Measurements from ENCODE around the gene ARHGAP1. TPM values are rescaled to one million over a fixed set of nuclear protein-coding genes. Genes with fewer than 3 reads are reported as not detected.

ARHGAP1 gene
- total and polyA plus RNA-seq, 2 of the 13 experiments (the other 11 are each of a cell fraction or from before 2014, with no cell fraction given), result 18.6 to 30.3 TPM

GRCh38 chr11:46664612-46665011, 35.8 kb downstream of the ARHGAP1 start (continued):
- TF ChIP-seq, protein P1, sequence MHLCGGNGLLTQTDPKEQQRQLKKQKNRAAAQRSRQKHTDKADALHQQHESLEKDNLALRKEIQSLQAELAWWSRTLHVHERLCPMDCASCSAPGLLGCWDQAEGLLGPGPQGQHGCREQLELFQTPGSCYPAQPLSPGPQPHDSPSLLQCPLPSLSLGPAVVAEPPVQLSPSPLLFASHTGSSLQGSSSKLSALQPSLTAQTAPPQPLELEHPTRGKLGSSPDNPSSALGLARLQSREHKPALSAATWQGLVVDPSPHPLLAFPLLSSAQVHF (CRISPR knock-in tag; IDR thresholded peaks at IDR 0.05), result no peak
- no peak for TF ChIP-seq SMARCC2 (IDR thresholded peaks at IDR 0.05)
- TF ChIP-seq ELF4 (CRISPR knock-in tag; IDR thresholded peaks at IDR 0.05; ENCODE audit: borderline replicate concordance), result no peak
- TF ChIP-seq, protein P2, sequence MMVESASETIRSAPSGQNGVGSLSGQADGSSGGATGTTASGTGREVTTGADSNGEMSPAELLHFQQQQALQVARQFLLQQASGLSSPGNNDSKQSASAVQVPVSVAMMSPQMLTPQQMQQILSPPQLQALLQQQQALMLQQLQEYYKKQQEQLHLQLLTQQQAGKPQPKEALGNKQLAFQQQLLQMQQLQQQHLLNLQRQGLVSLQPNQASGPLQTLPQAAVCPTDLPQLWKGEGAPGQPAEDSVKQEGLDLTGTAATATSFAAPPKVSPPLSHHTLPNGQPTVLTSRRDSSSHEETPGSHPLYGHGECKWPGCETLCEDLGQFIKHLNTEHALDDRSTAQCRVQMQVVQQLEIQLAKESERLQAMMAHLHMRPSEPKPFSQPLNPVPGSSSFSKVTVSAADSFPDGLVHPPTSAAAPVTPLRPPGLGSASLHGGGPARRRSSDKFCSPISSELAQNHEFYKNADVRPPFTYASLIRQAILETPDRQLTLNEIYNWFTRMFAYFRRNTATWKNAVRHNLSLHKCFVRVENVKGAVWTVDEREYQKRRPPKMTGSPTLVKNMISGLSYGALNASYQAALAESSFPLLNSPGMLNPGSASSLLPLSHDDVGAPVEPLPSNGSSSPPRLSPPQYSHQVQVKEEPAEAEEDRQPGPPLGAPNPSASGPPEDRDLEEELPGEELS (CRISPR knock-in tag; IDR thresholded peaks at IDR 0.05), result no peak

DNA sequence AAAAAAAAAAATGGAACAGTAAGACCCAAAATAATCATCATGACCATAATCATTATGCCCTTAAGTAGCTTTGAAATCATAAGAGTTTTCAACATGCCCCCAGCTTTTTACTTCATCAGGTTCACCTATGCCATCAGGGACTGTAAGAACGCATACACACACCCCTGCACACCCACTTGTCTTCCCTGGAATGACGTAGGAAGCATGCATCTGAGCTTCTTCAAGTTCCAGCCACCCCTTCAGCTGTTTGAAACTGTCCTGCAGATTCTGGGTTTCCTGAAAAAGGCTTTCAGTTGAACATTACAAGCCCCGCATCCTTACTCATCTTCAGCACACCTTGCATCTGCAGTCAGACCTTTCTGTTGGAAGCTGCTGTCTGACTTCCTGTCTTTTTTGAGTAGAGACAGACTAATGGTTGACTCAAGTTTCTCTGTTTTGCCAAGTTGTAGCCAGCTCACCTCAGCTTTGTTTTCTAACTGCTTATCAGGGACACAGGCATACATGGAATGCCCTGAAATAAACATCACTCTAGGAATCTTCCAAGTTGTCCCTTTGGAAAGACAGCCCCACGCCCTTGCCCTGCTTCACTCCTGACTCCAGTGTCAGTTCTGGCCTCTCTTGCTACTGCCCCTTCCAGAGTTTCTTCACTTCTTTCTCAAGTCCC, 37.0 kb downstream of the ARHGAP1 start:
- intact Hi-C loops (cut with micrococcal nuclease; ENCODE audit: unreplicated experiment), result no loop called here
- Histone ChIP-seq H3K4me2 (ENCODE audit: low read depth, low read length) (no peak overlapping the region), H3K36me3 (replicated peaks in 1 of 2; ENCODE audit: control insufficient read depth in 1 of 2, insufficient read depth in 2 of 2, low read length in 2 of 2) (peaks cover 37 to 88% of the 10 kb centered on the region in 2 experiments), H2AFZ (ENCODE audit: low read length) (no peak overlapping the region), H3K27me3 (ENCODE audit: control insufficient read depth in 1 of 2, insufficient read depth in 2 of 2, low read length in 2 of 2) (no peaks in the 10 kb centered on the region), H3K4me3 (replicated peaks in 1 of 3; ENCODE audit: insufficient read depth in 1 of 3, low read depth in 2 of 3, low read length in 3 of 3) (no peak overlapping the region), H3K27ac (ENCODE audit: extremely low read length, insufficient read depth, low read length) (no peak overlapping the region), H3K79me2 (ENCODE audit: insufficient read depth, low read length) (no peaks in the 10 kb centered on the region), H3K9me3 (ENCODE audit: low read length) (no peaks in the 10 kb centered on the region), H4K20me1 (ENCODE audit: insufficient read depth, low read length) (no peaks in the 10 kb centered on the region), H3K4me1 (ENCODE audit: insufficient read depth, low read length) (no peaks in the 10 kb centered on the region), H3K9ac (ENCODE audit: insufficient read depth, low read depth, low read length) (no peak overlapping the region)
- in situ Hi-C loops (cut with HindIII; ENCODE audit: extremely low pct_ligation_motif_present, low pct_unique_long_range_greater_than_20kb), result no loop called here
- ATAC-seq, result no peak
- POLR2A ChIA-PET, result no interaction called here
- FAIRE-seq, result no peak
- no peak for DNase-seq (ENCODE audit: low spot score)
- no TSS peak for BruUV-seq (replicated peaks)
- CTCF ChIA-PET (ENCODE audit: low intra/inter-chr PET ratio, low total read pairs), result no interaction called here
- 93% methylated on average over 4 of the region's 4 CpGs for WGBS (ENCODE audit: low lambda C conversion rate)
- TF ChIP-seq ZNF333 (CRISPR knock-in tag; IDR thresholded peaks at IDR 0.05; ENCODE audit: borderline replicate concordance), result no peak
- TF ChIP-seq RERE (CRISPR knock-in tag; IDR thresholded peaks at IDR 0.05; ENCODE audit: low read depth), result no peak
- no peak for TF ChIP-seq MBNL3 (CRISPR knock-in tag; conservative IDR thresholded peaks at IDR 0.05)
- TF ChIP-seq, protein P3, sequence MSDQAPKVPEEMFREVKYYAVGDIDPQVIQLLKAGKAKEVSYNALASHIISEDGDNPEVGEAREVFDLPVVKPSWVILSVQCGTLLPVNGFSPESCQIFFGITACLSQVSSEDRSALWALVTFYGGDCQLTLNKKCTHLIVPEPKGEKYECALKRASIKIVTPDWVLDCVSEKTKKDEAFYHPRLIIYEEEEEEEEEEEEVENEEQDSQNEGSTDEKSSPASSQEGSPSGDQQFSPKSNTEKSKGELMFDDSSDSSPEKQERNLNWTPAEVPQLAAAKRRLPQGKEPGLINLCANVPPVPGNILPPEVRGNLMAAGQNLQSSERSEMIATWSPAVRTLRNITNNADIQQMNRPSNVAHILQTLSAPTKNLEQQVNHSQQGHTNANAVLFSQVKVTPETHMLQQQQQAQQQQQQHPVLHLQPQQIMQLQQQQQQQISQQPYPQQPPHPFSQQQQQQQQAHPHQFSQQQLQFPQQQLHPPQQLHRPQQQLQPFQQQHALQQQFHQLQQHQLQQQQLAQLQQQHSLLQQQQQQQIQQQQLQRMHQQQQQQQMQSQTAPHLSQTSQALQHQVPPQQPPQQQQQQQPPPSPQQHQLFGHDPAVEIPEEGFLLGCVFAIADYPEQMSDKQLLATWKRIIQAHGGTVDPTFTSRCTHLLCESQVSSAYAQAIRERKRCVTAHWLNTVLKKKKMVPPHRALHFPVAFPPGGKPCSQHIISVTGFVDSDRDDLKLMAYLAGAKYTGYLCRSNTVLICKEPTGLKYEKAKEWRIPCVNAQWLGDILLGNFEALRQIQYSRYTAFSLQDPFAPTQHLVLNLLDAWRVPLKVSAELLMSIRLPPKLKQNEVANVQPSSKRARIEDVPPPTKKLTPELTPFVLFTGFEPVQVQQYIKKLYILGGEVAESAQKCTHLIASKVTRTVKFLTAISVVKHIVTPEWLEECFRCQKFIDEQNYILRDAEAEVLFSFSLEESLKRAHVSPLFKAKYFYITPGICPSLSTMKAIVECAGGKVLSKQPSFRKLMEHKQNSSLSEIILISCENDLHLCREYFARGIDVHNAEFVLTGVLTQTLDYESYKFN (CRISPR knock-in tag; conservative IDR thresholded peaks at IDR 0.05), result no peak
- TF ChIP-seq ATF5 (CRISPR knock-in tag; IDR thresholded peaks at IDR 0.05; ENCODE audit: low read depth), result no peak

Data from HepG2 (cell line).